ENCODE measurements around the gene CDKN2D.

DNA sequence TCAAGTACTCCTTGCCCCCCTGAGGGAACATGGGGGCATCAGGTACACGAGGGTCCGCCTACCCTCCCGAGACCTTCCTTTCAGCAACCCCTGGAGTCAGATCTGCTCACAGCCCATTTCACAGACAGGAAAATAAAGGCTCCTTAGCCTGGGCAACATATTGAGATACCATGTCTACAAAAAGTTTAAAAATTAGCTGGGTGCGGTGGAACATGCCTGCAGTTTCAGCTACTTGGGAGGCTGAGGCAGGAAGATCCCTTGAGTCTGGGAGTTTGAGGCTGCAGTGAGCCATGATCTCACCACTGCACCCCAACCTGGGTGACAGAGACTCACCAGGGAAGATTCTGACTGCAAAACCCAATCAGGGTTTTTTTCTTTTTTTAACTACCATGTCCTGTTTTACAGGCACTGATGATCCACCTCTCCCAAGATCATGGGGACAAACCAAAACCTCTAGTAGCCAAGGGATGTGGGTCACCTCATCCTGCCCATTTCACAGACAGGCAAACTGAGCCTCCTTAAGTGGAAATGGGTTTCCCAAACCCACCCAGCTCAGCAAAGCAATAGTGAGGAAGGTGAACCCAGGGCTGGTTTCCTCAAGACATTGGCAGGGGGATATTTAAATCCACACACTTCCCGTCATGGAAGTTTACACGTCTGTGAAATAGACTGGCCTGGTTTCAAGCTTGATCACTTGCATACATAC lies 6.4 kb upstream of the CDKN2D start:
- no peak for TF ChIP-seq CTCF (IDR thresholded peaks at IDR 0.05; ENCODE audit: poor library complexity)
- TF ChIP-seq EZH2 (IDR thresholded peaks at IDR 0.05; ENCODE audit: borderline replicate concordance): no peak
- TF ChIP-seq EZH2phosphoT487 (IDR thresholded peaks at IDR 0.05; ENCODE audit: low read depth, severe bottlenecking, unreplicated experiment): no peak

Measured in hepatocyte (in vitro differentiated cells).